HL-60 (cell line): ENCODE measurements around the gene MTSS2.
A peak's percentile ranks its signal among the peaks of the same experiment; 100 is the strongest.

ENCODE experiments used
- DNase-seq, 2 experiments: peaks; one replicate each; pipeline ENCODE4 v3.0.0-alpha.2; 2010 to 2020; ENCODE audit warnings: low read depth in 1 of 2, low spot score in 1 of 2
- H3K27ac ChIP-seq: fragments of 250-450 bp; sonication (Bioruptor Pico); replicated peaks from 2 replicates; pipeline ENCODE4 v1.5.1; 2020; ENCODE audit warnings: mild to moderate bottlenecking, moderate library complexity
- H3K27me3 ChIP-seq: fragments of 250-450 bp; sonication (Bioruptor Pico); 2 replicates; pipeline ENCODE4 v1.5.1; 2021; ENCODE audit warnings: mild to moderate bottlenecking, moderate library complexity; ENCODE audit not compliant: insufficient read depth, poor library complexity, severe bottlenecking
- H3K4me3 ChIP-seq: replicated peaks from 2 replicates; pipeline ENCODE4 v1.5.1; 2011; ENCODE audit warnings: mild to moderate bottlenecking, control low read depth, low read length; ENCODE audit not compliant: insufficient read depth
- CTCF ChIP-seq: IDR thresholded peaks from one replicate; pipeline ENCODE4 v1.5.1; 2011; ENCODE audit warnings: low read length, control low read depth, inconsistent platforms; ENCODE audit not compliant: insufficient read depth
- GABPA ChIP-seq: IDR thresholded peaks from 2 replicates; pipeline ENCODE4 v1.6.1; 2012; ENCODE audit warnings: low read depth
- POLR2AphosphoS5 ChIP-seq: IDR thresholded peaks from 2 replicates; pipeline ENCODE4 v1.6.1; 2012; ENCODE audit warnings: low read depth
- REST ChIP-seq: IDR thresholded peaks from 2 replicates; pipeline ENCODE4 v1.6.1; 2012; ENCODE audit warnings: low read depth; ENCODE audit not compliant: insufficient replicate concordance
- SPI1 ChIP-seq: IDR thresholded peaks from 2 replicates; pipeline ENCODE4 v1.6.1; 2012; ENCODE audit warnings: low read depth, mild to moderate bottlenecking, borderline replicate concordance

MTSS2 gene

GRCh38 chr16:70701998-70702397, 16.1 kb upstream of the MTSS2 start:
- Histone ChIP-seq H3K27me3 (no peaks in the 10 kb centered on the region), H3K4me3 (no peak overlapping the region), H3K27ac (peak overlapping the region; percentile 23; the same call in 1 of the 2 replicates)
- TF ChIP-seq SPI1 = no peak
- DNase-seq = no peak

- no peak for DNase-seq
Observed at GRCh38 chr16:70701596-70701995, 15.7 kb upstream of the MTSS2 start.

GRCh38 chr16:70701036-70701435, 15.2 kb upstream of the MTSS2 start:
- H3K4me3 ChIP-seq = no peak overlapping the region
- DNase-seq = peak in 1 of 2 experiments; percentile 29
- no peaks in the 10 kb centered on the region for H3K27me3 ChIP-seq
- H3K27ac ChIP-seq = peak overlapping the region; percentile 95
- TF ChIP-seq CTCF = no peak
- TF ChIP-seq GABPA = no peak
- TF ChIP-seq POLR2AphosphoS5 = no peak
- TF ChIP-seq REST = no peak
- no peak for TF ChIP-seq SPI1

More at GRCh38 chr16:70701596-70701995, 15.7 kb upstream of the MTSS2 start:
- no peaks in the 10 kb centered on the region for H3K27me3 ChIP-seq
- H3K27ac ChIP-seq = peak overlapping the region; percentile 95
- H3K4me3 ChIP-seq = no peak overlapping the region
- TF ChIP-seq GABPA (no peak), SPI1 (no peak), REST (no peak), POLR2AphosphoS5 (no peak), CTCF (no peak)

- no peak overlapping the region for H3K4me3 ChIP-seq
- DNase-seq = peak in 1 of 2 experiments; percentile 87
- H3K27ac ChIP-seq = peak overlapping the region; percentile 95
- H3K27me3 ChIP-seq = no peaks in the 10 kb centered on the region
- TF ChIP-seq GABPA (no peak), POLR2AphosphoS5 (peak; percentile 68)
Observed at GRCh38 chr16:70700101-70701020, 14.5 kb upstream of the MTSS2 start.
